Glomerular endothelial cell (primary cell): ENCODE results near the gene POLR1D. TPM values are rescaled to one million over a fixed set of nuclear protein-coding genes. Genes with fewer than 3 reads are reported as not detected.
"Not testable (repeated sequence)": the region's sequence is repeated elsewhere in the genome, so short reads cannot be mapped to it uniquely, and the experiment has no call there.

Experiments used
- DNase-seq: peaks from one replicate; pipeline ENCODE4 v3.0.0-alpha.2; 2011; ENCODE audit warnings: low read depth, low spot score; ENCODE audit errors: extremely low read depth
- total RNA-seq: library from RNA; depleted of rRNA; stranded (reverse); fragments of >200 nt; gene quantifications from 2 replicates; pipeline ENCODE4 v1.2.3, GENCODE V29; 2015

Gene POLR1D
- total RNA-seq, 1 donor from 2014 or later: 88.8 TPM

- DNase-seq: no peak
Measured at GRCh38 chr13:27613628-27614027, 8.1 kb upstream of the POLR1D start.

GRCh38 chr13:27617881-27618321 is 3.8 kb upstream of the POLR1D start:
- no peak for DNase-seq

- DNase-seq: no peak
Measured at GRCh38 chr13:27619093-27619727, 2.5 kb upstream of the POLR1D start.

GRCh38 chr13:27619728-27620376 is 1.8 kb upstream of the POLR1D start:
- no peak for DNase-seq

- no peak for DNase-seq
Measured at GRCh38 chr13:27620377-27621115, 1.1 kb upstream of the POLR1D start, which contains the start of gene LNX2. Gene LNX2 (minus strand): TSS chr13:27620529. CDS start chr13:27581703, 38,826 bp downstream.

- DNase-seq: no peak
Measured at GRCh38 chr13:27621116-27621365, 651 bp upstream of the POLR1D start.

GRCh38 chr13:27622102-27622820 is 569 bp downstream of the POLR1D start:
- no peak for DNase-seq

GRCh38 chr13:27622881-27623280 is 1.2 kb downstream of the POLR1D start:
- no peak for DNase-seq

- no peak for DNase-seq
Measured at GRCh38 chr13:27624071-27624470, 2.4 kb downstream of the POLR1D start.

- DNase-seq: no peak
Measured at GRCh38 chr13:27625839-27626238, 4.1 kb downstream of the POLR1D start.

GRCh38 chr13:27627380-27627779 is 5.7 kb downstream of the POLR1D start:
- no peak for DNase-seq

GRCh38 chr13:27628081-27628480 is 6.4 kb downstream of the POLR1D start:
- DNase-seq: no peak

GRCh38 chr13:27628766-27629165 is 7.1 kb downstream of the POLR1D start:
- DNase-seq: not testable (repeated sequence)

- DNase-seq: no peak
Measured at GRCh38 chr13:27631156-27631555, 9.5 kb downstream of the POLR1D start.

GRCh38 chr13:27631665-27632064 is 10.0 kb downstream of the POLR1D start:
- no peak for DNase-seq

GRCh38 chr13:27632214-27632613 is 10.5 kb downstream of the POLR1D start:
- DNase-seq: no peak

- DNase-seq: no peak
Measured at GRCh38 chr13:27632648-27633047, 11.0 kb downstream of the POLR1D start.

GRCh38 chr13:27634231-27634630 is 12.5 kb downstream of the POLR1D start:
- DNase-seq: no peak

- DNase-seq: no peak
Measured at GRCh38 chr13:27634791-27635190, 13.1 kb downstream of the POLR1D start.

GRCh38 chr13:27635266-27635665 is 13.6 kb downstream of the POLR1D start:
- DNase-seq: no peak

GRCh38 chr13:27636589-27637288 is 15.0 kb downstream of the POLR1D start:
- no peak for DNase-seq
